ENCODE results near the gene LITAF.
"Not testable (repeated sequence)": the region's sequence is repeated elsewhere in the genome, so short reads cannot be mapped to it uniquely, and the experiment has no call there.

The LITAF gene

DNA sequence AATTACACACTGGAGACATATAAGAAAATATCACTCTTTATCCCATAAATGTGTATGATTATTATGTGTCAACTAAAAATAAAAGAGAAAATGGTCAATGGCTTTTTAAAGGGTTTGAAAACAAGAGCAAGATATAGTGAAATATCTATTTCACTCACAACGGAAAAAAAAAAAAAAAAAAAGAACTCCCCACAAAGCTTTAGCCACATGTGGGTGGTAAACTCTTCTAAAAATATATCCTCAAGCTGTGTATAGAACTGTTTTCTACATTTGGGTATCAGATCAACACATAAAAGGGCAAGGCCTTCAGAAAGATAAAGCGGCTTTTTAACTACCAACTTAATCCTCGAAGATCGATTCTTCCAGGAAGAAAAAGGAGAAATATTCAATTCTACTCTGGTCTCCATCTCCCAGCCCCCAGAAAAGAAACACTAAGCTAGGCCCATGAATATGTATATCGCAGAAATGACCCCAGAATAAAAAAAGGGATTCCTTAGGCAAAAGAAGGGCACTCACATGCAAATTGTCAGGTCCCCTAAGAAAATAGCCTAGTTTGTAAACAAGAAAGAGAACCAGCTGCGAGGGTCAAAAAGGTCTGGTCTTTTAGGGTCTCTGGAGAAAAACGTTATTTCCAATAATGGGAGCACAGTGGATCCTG lies 4.4 kb downstream of the LITAF start:
- no peak for DNase-seq (ENCODE audit: low read depth)
- TF ChIP-seq, protein P1, sequence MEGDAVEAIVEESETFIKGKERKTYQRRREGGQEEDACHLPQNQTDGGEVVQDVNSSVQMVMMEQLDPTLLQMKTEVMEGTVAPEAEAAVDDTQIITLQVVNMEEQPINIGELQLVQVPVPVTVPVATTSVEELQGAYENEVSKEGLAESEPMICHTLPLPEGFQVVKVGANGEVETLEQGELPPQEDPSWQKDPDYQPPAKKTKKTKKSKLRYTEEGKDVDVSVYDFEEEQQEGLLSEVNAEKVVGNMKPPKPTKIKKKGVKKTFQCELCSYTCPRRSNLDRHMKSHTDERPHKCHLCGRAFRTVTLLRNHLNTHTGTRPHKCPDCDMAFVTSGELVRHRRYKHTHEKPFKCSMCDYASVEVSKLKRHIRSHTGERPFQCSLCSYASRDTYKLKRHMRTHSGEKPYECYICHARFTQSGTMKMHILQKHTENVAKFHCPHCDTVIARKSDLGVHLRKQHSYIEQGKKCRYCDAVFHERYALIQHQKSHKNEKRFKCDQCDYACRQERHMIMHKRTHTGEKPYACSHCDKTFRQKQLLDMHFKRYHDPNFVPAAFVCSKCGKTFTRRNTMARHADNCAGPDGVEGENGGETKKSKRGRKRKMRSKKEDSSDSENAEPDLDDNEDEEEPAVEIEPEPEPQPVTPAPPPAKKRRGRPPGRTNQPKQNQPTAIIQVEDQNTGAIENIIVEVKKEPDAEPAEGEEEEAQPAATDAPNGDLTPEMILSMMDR (conservative IDR thresholded peaks at IDR 0.05; ENCODE audit: low read depth, low read length), result no peak
- no peak overlapping the region for H3K4me3 ChIP-seq (ENCODE audit: low read length)

DNA sequence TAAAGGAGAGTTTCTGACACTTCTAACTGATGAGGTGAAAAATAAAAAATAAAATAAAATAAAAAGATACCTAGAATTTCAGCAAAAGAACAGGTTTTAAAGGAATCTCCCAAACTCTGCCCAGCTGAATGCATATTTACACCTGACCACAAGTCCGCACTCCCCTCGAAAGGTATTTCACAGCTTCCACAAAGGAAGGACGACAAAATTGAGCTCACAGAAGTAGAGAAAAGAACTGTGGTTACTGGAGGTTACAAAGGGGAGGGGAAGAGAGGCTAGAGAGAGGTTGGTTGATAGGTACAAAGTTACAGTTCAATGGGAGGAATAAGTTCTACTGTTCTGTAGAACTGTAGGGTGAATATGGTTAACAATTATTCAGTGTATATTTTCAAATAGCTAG lies 5.0 kb downstream of the LITAF start:
- TF ChIP-seq, protein P1 (conservative IDR thresholded peaks at IDR 0.05; ENCODE audit: low read depth, low read length), result no peak
- DNase-seq (ENCODE audit: low read depth), result no peak
- H3K4me3 ChIP-seq (ENCODE audit: low read length), result no peak overlapping the region

DNA sequence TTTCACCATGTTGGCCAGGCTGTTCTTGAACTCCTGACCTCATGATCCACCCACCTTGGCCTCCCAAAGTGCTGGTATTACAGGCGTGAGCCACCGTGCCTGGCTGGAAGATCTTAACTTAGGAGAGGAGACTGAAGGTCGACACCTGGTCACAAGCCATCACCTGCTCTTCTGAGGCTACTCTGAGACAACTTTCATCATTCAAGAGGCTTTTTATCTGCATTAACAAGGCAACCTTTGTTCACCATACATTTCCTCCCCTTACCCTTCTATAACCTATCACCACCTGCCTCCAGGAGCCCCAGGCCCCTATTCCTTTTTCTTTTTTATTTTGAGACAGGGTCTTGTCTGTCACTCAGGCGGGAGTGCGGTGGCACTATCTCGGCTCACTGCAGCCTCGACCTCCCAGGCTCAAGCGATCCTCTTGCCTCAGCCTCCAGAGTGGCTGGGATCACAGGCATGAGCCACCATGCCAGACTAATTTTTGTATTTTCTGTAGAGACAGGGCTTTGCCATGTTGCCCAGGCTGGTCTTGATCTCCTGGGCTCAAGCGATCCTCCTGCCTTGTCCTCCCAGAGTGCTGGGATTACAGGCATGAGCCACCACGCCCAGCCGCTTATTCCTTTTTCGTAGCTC lies 6.2 kb downstream of the LITAF start:
- no peak for DNase-seq (ENCODE audit: low read depth)
- TF ChIP-seq, protein P1 (conservative IDR thresholded peaks at IDR 0.05; ENCODE audit: low read depth, low read length), result no peak
- H3K4me3 ChIP-seq (ENCODE audit: low read length), result no peak overlapping the region

DNA sequence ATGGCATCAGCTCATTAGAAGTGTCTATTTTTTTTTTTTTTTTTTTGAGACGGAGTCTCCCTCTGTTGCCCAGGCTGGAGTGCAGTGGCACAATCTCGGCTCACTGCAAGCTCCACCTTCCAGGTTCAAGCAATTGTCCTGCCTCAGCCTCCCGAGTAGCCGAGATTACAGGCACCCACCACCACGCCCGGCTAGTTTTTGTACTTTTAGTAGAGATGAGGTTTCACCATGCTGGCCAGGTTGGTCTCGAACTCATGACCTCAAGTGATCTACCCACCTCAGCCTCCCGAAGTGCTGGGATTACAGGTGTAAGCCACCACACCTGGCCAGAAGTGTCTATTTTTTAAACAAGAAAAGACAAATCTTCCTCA lies 9.4 kb downstream of the LITAF start:
- not testable (repeated sequence) for H3K4me3 ChIP-seq (ENCODE audit: low read length); DNase-seq (ENCODE audit: low read depth)

DNA sequence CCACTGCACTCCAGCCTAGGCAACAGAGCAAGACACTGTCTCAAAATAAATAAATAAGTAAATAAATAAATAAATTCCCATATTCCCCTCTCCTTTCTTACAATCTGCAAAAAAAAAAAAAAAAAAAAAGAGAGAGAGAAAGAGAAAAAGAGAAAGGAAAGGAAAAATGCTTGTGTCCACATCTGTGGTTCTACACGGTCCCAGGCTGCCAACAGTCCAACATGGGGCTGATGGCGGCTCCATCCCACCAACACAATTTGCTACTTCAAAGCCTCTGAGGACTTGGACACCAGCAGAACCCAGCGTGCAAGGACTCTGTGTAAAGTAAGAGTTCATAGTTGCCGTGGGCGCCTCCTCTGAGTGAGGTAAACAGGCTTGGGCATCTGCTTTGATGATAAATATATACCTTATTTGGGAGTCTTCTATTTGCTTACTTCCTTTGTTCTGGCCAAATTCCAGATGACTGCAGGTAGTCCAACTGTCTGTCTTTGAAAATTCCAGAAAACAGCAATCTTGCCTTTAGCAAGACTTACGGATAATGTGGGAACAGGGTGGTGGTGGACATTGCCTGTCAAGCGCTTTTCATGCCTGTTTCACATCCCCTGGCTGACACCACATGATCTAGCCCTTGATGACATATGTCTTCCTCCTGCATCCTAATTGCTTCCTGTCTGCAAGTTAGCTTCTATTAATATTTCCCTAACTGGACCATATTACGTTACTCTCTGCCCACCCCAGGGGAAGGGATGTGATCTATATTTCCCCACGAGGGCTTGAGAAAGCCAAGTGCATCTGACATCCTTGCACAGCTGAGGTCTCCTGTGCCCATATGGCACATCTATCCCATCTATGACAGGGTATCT lies 10.1 kb downstream of the LITAF start:
- no peak for DNase-seq (ENCODE audit: low read depth)
- TF ChIP-seq, protein P1 (conservative IDR thresholded peaks at IDR 0.05; ENCODE audit: low read depth, low read length), result no peak
- H3K4me3 ChIP-seq (ENCODE audit: low read length), result no peak overlapping the region

DNA sequence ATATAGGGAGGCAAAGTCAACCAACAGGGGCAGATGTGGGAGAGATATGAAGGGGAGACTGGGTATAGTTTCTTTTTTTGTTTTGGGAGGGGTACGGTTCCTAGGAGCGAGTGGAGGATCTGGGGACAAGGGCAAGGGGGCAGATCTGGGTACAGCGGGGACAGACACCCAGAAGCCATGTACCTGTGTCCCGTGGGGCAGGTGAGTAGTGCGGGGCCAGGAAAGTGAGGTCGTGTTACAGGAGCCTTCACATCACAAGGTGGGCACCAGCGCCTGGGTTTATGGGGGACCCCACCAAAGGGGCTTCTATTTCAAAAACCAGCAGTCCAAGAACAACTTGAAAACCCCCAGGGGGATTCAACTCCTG lies 11.5 kb downstream of the LITAF start:
- TF ChIP-seq, protein P1 (conservative IDR thresholded peaks at IDR 0.05; ENCODE audit: low read depth, low read length), result no peak
- DNase-seq (ENCODE audit: low read depth), result no peak
- no peak overlapping the region for H3K4me3 ChIP-seq (ENCODE audit: low read length)

DNA sequence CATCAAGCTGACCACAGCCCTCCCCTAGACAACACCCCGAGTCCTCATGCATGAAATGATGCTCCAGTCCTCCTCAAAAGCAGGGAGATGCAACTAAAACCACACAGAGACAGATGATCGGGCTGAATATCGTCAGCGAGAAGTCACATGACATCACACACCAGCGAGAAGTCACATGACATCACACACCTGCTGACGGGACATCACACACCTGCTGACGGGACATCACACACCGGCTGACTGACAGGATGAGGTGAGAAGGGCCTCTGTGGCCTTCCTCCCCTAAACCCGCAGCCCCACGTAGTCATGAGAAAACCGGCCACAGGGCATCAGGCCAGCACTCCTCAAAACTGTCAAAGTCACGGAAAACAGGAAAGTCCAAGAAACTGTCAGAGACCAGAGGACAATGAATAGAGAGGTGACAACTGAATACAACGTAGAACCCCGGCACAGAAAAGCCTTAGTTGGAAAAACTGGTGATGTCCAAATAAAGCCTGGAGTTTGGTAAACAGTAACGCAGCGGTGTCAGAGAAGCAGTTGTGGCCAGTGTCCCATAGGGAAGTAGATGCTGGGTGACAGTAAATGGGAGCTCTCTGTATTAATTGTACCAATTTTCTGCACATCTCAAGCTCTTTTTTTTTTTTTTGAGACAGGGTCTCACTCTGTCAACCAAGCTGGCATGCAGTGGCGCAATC lies 14.3 kb downstream of the LITAF start:
- no peak for DNase-seq (ENCODE audit: low read depth)
- TF ChIP-seq, protein P1 (conservative IDR thresholded peaks at IDR 0.05; ENCODE audit: low read depth, low read length), result no peak
- no peak overlapping the region for H3K4me3 ChIP-seq (ENCODE audit: low read length)

Data from retinal pigment epithelial cell (primary cell).